ENCODE measurements around the gene E2F4.

DNA sequence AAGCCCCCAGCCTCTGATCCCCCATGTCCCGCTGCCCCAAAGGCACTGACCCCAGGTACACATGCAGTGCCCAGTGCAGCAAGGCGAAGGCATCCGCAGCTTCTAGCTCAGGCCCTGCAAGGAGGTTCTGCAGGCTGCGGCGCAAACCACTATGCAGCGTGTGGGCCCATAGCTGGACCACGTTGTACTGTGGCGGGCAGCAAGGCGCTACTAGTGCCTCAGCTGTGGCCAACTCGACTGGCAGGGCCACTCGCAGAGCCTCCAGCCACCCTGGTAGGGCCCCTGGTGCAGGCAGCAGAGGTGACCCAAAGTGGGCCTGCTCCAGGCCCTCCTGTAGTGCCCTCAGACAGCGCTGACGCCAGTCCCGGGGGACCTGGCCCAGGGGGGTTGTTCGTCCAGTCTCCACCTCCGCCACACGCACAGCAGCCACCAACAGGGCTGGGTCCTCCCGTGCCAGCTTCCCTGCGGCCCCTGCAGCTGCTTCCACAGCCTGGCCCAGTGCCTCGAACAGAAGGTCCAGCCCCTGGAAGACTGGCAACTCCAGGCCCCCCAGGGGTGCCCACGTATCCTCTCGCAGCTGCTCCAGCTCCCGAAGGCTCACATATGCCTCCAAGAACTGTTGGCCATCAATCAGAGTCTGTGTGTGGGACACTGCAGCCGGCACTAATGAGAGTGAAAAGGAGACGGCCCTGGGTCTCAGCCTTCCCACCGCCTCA lies 4.6 kb upstream of the E2F4 start:
- no peak for TF ChIP-seq POLR2A (IDR thresholded peaks at IDR 0.05; ENCODE audit: low read depth, low read length)
- TF ChIP-seq SPI1 (IDR thresholded peaks at IDR 0.05; ENCODE audit: low read depth, low read length) = no peak
- TF ChIP-seq POU2F2 (IDR thresholded peaks at IDR 0.05; ENCODE audit: low read depth, low read length) = no peak
- no peak for TF ChIP-seq POLR2AphosphoS5 (IDR thresholded peaks at IDR 0.05; ENCODE audit: low read depth, low read length)
- no peak for TF ChIP-seq TAF1 (IDR thresholded peaks at IDR 0.05; ENCODE audit: low read depth, low read length)
